ENCODE measurements around the gene DGKI.

DGKI gene

GRCh38 chr7:137839903-137840779 lies 6.6 kb downstream of the DGKI start:
- no peak for TF ChIP-seq CTCF (IDR thresholded peaks at IDR 0.05)

GRCh38 chr7:137838706-137839315 lies 8.0 kb downstream of the DGKI start:
- no peak for TF ChIP-seq CTCF (IDR thresholded peaks at IDR 0.05)

- no peak for TF ChIP-seq CTCF (IDR thresholded peaks at IDR 0.05)
Observed at GRCh38 chr7:137836541-137836940, 10.2 kb downstream of the DGKI start.

GRCh38 chr7:137836113-137836509 lies 10.7 kb downstream of the DGKI start:
- TF ChIP-seq CTCF (IDR thresholded peaks at IDR 0.05): no peak

GRCh38 chr7:137835486-137836112 lies 11.2 kb downstream of the DGKI start:
- TF ChIP-seq CTCF (IDR thresholded peaks at IDR 0.05): no peak

GRCh38 chr7:137834552-137834951 lies 12.2 kb downstream of the DGKI start:
- TF ChIP-seq CTCF (IDR thresholded peaks at IDR 0.05): no peak

GRCh38 chr7:137832382-137832781 lies 14.4 kb downstream of the DGKI start:
- TF ChIP-seq CTCF (IDR thresholded peaks at IDR 0.05): no peak

Measured in LNCAP (cell line).